Right renal pelvis (tissue), 4 donors: ENCODE results near the gene C18orf32. TPM values are rescaled to one million over a fixed set of nuclear protein-coding genes. Genes with fewer than 3 reads are reported as not detected.
"Not testable (repeated sequence)": the region's sequence is repeated elsewhere in the genome, so short reads cannot be mapped to it uniquely, and the experiment has no call there.

Source experiments
- DNase-seq, 4 donors: peaks; one replicate each; pipeline ENCODE4 v3.0.0-alpha.2; 2013; ENCODE audit warnings: low read depth in 4 of 4, low spot score in 3 of 4, missing footprints in 1 of 4
- polyA plus RNA-seq, 4 donors: library from polyadenylated mRNA; unstranded; fragments of 120-200 nt; gene quantifications; one replicate each; pipeline ENCODE4 v1.2.1, GENCODE V29; 2013; ENCODE audit not compliant: insufficient read length in 4 of 4

The C18orf32 gene
- 10 to 100 TPM; 30.7 to 31.7 (median 31.2) TPM for polyA plus RNA-seq

DNA sequence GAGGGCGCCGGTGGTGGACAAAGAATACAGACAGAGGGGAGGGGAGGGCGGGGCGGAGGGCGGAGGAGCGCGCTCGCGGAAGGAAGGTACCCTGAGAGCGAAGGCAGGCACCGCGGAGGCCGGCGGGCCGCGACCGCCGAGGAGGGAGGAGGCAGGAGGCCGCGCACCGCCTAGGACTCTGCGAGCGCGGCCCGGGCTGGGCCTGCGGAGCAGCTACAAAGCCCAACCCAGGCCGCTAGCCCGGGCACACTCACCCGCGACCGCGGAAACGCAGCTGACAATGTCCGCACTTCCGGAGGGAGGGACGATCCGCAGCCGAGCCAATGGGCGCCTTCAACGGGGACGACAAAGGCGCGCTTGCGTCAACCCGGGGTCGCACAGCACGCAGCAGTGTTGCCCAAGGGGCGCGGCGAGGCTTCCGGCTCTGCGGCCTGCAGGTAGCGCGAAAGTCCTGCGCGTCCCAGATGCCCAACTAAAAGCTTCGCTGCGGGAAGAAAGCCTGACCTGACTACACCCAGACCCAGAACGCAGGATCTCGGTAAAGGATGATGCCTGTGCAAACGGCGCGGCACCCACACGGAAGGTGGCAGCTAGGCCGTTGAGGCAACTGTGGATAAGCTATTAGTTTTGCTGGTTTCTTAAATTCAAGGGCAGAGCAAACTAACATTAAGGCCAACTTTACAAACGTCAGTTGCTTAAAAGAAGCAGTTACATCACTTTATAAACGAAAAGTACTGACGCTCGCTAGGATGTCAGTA is at the start of gene C18orf32:
Gene C18orf32 (minus strand): TSS at position 282 of the 758 bp plus-strand sequence. CDS start 3,486 bp downstream, outside the sequence.
- DNase-seq, result peak; percentile 80 to 88 (median 84)

DNA sequence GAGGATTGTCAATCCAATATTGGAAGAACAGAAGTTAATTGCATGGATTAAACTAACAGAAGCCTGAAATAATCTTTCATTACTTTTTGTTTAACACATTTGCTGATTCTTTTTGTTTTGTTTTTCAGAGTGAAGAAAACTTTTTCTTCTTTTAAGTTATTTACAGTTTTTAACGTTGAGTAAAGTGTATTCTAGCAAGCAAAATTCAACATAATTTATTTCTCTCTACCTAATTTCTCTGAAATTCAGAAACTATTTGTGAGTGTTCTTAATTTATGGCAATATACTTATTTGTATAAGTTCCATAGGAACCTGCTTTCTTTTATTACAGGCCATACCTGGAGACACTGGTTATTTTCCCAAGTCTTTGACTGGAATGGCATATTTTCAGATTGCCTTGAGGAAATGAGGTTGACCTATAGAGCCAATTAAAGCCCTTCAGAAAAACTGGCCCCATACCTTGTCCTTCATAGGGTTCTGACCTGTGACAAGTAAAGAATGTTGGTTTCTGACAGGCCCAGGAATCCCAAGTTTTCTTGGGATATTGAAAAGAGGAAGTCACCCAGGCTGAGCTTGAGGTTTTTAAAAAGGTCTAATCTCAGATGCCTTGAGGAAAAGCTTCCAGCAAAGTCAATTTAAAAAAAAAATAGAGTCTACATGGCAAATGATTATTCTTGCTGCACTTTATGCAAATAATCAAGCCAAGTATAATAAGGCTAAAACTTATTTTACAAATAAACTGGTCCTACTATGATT is 48.0 kb upstream of the C18orf32 start:
- DNase-seq, result no peak

DNA sequence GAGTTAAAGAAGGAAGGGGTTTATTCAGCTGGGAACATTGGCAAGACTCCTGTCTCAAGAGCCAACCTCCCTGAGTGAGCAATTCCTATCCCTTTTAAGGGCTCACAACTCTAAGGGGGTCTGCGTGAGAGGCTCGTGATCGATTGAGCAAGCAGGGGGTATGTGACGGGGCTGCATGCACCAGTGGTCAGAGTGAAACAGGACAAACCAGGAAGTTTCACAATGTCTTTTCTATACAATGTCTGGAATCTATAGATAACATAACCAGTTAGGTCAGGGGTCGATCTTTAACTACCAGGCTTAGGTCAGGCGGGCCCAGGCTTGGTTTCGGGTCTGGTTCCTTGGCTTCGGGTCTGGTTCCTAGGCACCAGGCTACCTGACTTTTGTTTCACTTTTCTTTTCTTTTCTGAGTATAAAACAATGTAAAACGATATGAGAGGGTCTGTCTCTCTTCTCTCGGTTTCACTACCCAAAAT is 44.7 kb upstream of the C18orf32 start:
- DNase-seq, result no peak

DNA sequence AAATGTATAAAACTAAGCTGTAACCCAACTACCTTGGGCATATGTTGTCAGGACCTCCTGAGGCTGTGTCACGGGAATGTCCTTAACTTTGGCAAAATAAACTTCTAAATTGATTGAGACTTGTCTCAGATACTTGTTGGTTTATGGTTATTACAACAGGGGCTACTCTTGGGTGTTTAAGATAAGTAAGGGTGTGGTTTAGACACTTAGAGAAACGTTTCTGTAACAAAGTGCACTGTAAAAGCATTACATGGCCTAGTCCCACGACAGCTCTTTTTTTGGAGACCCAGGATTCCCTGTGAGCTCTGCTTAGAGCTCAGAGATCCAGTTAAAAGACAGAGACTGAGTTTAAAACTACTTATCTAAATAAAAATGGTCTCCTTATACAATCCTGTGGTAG is 42.6 kb upstream of the C18orf32 start:
- DNase-seq, result no peak

- no peak for DNase-seq
Measured at GRCh38 chr18:49527631-49528327, 40.7 kb upstream of the C18orf32 start.

DNA sequence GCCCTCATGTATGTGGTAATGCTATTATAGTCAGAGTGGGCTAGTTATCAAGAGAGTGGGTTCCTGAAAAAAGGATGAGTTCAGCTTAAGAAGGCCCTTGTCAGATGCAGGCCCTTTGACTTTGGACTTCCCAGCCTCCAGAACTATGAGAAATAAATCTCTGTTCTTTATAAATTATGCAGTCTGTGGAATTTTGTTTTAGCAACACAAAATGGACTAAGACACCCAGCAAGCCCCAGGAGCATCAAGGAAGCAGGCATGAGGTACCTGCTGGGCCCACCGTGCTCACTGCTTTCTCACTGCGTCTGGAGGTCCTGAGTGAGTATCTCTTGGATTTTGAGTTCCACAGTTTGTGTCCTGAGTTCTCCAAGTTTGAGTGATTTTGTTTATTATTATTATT is 38.9 kb upstream of the C18orf32 start:
- DNase-seq, result no peak

DNA sequence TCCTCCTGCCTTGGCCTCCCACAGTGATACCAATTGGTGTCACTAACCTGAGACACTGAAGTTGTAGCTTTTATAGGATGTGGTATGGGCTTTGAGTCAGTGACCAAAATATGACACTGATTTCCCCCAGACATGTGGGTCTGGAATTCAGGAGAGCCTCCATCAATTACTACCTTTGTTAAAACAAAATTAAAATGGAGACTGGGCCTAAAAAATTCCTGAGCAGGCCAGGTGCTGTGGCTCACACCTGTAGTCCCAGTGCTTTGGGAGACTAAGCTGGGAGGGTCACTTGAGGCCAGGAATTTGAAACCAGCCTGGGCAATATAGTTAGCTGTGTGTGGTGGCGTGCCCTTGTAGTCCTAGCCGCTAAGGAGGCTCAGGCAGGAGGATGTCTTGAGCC is 37.9 kb upstream of the C18orf32 start:
- DNase-seq, result no peak

DNA sequence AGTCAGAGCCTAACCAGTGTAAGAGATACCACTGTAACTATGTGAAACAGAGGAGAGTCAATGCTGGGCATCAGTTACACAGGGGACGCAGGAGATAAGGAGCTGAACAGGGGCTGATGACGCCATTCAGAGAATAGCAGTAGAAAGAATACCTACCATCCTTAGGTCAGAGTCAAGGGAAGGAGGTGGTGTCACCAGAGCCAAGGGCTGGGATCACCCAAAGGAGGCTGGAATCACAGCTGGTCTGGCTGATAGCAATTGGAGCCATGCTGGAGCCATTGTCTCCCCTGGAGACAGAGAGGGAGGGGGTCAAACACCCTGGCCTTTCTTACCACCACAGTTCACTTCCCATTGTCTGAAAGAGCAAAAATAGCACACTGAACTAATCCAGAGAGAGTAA is 37.3 kb upstream of the C18orf32 start:
- no peak for DNase-seq

GRCh38 chr18:49523580-49524093 is 36.6 kb upstream of the C18orf32 start:
- not testable (repeated sequence) for DNase-seq

DNA sequence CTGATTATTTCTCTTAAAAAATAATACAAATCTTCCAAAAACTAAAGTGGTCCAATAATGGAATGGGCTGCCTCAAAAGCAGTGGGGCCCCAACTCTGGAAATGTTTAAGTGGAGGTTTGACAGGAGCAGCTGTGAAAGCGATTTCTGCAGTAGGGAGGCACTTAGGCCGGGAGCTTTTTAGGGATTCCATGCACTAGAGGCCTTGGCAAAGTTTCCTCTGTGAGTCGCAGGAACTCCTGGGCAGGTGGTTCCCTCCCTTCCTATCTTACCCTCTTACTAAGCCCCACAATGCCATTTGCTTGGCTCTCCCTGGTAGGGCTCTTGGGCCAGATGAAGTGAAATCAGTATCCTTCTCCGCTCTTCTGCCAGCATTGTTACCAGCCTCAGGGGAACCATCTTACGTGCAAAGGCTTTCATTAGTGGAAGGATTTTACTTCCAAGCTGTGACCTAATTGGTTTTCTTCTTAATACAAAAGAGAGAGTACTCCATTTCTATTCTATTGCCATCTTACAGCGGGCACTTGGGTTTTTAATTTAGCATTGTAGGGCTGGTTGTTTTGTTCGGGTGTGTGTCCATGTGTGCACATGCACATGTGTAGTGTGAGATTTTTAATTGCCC is 34.3 kb upstream of the C18orf32 start:
- no peak for DNase-seq

GRCh38 chr18:49520661-49521145 is 33.7 kb upstream of the C18orf32 start:
- no peak for DNase-seq

GRCh38 chr18:49519101-49519971 is 32.3 kb upstream of the C18orf32 start:
- DNase-seq, result no peak

- no peak for DNase-seq
Measured at GRCh38 chr18:49517483-49517882, 30.4 kb upstream of the C18orf32 start.

- no peak for DNase-seq
Measured at GRCh38 chr18:49515516-49515915, 28.5 kb upstream of the C18orf32 start.

DNA sequence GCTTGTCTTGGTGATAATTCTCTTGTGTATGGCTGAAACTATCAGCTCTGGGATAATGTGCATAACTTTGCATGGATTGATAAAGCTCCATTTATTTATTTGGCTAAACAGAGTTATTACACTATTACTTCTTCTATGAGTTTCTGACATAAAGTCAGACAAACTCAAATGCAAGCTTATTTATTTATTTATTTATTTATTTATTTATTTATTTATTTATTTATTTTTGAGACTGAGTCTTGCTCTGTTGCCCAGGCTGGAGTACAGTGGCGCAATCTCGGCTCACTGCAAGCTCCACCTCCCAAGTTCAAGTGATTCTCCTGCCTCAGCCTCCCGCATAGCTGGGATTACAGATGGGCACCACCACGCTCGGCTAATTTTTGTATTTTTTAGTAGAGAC is 28.0 kb upstream of the C18orf32 start:
- DNase-seq, result not testable (repeated sequence)

DNA sequence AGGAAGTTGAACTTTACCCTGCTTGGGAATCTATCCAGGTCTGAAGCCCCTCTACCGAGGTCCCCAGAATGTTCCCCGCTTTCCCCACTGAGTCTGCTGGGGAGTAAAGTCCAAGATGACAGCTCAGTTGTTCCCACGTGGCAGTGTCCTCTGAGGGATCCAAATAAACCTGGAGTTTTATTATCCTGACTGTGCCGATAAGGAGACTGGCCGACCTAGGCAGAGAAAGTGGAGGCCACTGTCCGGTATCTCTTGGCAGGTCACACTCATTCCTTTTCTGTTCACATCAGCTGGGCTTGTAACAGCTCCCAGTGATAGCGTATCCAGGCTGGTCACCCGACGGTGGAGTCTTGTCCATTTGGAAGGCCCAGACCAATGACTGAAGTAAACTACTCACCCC is 27.5 kb upstream of the C18orf32 start:
- DNase-seq, result no peak

DNA sequence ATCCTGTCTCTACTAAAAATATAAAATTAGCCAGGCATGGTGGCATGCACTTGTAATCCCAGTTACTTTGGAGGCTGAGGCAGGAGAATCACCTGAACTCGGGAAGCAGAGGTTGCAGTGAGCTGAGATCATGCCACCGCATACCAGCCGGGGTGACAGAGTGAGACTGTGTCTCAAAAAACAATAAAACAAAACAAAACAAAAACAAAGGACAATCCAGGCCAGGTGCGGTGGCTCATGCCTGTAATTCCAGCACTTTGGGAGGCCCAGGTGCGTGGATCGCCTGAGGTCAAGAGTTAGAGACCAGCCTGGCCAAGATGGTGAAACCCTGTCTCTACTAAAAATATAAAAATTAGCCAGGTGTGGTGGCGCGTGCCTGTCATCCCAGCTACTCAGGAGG is 25.8 kb upstream of the C18orf32 start:
- not testable (repeated sequence) for DNase-seq

DNA sequence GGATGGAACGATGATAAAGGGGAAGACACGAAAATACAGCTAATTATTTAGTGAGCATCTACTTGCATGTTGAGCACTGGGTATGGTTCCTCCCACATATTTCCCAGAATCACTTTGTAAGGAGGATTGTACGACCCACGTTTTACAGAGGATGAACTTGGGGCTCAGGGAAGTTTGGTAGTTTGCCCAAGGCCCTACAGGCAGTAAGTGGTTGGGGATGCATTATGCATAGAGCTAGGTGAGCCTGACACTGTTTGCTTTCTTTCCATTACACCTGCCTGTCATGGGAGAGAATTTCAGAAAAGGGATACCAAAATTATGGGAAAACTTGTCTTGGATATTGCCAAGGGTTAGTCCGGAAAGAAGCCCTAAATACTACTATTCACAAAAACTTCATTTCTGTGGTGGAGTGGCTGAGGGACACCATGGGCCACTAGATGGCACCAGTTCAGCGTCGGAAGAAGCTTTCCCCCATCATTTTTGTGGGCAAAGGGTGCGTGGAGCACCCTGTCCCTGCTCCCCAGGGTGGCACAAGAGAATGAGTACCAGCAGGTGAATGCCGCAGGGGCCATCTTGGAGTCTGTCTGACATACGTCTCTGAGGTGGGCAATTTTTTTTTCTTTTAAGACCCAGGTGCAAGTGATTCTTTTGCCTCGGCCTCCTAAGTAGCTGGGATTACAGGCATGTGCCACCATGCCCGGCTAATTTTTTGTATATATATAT is 23.5 kb upstream of the C18orf32 start:
- no peak for DNase-seq

GRCh38 chr18:49506438-49506837 is 19.4 kb upstream of the C18orf32 start:
- DNase-seq, result not testable (repeated sequence)
